DMS153 treated with DMSO at 0.1 percent for 48 hours (cell line): ENCODE data around the gene MDFI.

Experiments used
- DNase-seq: peaks from one replicate; lab custom pipeline; 2025; ENCODE audit not compliant: unreplicated experiment; lab: John Stamatoyannopoulos, UW

Gene MDFI

DNA sequence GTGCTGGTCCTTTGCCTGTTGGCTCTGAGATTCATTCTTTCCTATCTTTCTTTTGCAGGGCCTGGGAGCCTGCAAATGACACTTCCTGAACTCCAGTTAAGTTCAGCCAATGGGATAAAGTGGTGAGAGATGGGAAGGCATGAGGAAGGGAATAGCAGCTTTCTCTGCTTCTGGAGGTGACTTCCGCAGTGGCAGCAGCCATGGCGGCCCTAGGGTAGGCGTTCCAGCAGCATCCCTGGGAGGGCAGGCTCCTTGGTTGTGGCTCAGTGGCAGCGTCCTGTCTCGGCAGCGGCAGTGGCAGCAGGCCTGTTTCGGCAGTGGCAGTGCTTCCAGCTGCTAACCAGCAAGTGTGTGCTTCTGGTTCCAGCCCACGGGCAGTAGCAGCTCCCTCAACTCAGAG lies 7.3 kb upstream of the MDFI start:
- no peak for DNase-seq

DNA sequence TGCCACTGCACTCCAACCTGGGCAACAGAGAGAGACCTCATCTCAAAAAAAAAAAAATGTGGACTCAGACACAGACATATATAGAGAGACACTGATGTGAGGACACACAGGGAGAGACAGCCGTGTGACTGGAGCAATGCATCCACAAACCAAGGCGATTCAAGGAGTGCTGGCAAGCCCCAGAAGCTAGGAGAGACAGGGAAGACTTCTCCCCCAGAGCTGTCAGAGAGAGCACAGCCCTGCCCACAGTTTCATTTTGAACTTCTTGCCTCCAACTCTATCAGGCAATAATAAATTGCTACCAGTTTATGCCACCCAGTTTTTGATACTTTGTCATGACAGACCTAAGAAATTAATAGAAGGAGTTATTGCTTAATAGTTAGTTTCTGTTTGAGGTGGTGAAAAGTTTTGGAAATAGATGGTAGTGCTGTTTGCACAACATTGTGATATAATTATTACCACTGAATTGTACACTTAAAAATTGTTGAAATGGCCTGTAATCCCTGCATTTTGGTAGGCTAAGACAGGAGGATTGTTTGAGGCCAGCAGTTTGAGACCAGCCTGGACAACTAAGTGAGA lies 5.1 kb upstream of the MDFI start:
- no peak for DNase-seq

DNA sequence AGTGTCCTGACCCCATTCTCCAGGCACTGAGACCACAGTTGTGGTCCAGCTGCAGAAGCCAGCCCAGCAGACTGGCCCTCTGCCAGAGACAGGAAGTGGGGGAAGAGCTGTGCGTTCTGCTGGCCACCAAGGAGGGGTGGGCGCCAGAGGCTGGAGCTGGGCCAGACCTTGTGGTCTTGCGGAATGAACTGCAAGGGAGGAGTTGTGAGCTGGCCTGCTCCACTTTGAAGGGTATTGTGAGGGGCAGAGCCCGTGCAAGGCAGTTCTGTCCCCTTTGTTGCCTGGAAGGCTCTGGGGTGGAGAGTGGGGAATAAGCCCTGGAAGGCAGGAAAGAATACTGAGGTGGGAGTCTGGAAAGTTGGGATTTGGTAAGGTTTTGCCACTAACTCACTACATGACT lies 3.6 kb upstream of the MDFI start:
- no peak for DNase-seq

DNA sequence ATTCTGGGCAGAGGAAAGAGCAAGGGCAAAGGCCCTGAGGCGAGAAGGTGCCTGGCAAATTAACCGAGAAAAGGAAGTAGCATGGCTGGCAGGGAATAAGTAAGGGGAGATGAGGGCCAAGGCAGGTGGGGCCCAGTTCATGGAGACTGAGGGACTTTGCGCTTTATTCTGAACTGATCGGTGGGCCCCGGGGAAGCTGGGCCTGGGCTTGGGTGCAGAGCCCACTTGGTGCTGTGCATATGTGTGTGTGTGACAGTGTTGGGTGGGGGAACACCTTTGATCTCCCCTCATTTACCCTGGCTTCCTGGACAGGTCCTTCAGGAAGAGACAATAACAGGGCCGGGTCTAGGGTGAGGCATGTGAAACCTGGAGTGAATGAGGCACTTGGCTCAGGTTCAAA lies 2.9 kb upstream of the MDFI start:
- no peak for DNase-seq

DNA sequence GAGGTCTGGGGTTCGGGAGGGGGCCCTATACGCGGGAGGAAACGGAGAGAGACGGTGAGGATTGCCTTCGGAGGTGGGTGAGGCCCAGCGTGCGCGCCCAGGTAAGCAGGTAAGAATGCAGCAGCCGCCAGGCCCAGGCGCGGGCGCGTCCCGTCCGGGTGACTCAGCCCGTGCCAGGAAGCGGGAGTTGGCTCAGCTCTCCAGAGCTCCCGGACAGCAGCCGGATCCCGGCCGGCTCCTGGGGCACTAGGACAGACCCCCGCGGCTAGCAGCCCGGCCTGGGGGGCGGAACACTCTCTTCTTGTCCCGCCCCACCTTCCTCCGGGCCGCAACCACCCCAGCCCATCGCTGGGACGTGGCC lies 1.5 kb upstream of the MDFI start:
- no peak for DNase-seq

DNA sequence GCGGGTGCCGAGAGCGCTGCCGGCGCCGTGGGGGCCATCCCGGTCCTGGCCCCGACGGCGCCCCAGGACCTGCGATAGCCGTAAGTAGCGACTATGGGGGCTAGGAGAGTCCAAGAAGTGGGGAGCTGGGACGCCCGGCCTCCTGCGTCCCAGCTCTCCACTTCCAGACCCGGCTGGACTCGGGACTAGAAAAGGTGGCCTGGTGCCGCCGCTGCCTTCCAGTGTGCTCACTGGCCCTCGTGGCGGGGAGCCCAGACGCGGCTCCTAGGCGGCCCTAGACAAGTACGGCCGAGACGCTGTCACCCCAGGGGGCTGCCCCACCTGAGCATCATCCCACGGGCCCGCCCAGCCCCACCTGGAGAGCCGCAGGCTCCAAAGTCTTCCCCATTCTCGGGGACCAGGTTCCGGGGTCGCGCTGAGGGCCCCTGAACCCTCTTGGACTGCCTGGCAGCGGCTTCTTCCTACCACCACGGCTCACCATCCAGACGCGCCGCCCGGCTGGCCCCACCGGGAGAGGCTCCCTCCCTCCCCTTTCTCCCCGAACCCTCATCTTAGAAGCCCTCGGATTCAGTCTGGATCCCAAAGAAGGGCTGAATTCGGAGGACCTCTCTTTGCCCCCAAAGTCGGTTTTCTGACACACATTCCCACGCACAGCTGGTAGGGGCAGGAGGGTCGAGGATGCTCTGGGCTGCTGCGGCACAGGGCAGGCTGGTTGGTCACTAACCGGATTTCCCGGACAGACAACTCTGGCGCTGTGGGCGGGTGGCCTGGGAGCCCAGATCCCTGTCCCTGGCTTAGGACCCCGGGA lies 870 bp upstream of the MDFI start:
- DNase-seq = no peak

DNA sequence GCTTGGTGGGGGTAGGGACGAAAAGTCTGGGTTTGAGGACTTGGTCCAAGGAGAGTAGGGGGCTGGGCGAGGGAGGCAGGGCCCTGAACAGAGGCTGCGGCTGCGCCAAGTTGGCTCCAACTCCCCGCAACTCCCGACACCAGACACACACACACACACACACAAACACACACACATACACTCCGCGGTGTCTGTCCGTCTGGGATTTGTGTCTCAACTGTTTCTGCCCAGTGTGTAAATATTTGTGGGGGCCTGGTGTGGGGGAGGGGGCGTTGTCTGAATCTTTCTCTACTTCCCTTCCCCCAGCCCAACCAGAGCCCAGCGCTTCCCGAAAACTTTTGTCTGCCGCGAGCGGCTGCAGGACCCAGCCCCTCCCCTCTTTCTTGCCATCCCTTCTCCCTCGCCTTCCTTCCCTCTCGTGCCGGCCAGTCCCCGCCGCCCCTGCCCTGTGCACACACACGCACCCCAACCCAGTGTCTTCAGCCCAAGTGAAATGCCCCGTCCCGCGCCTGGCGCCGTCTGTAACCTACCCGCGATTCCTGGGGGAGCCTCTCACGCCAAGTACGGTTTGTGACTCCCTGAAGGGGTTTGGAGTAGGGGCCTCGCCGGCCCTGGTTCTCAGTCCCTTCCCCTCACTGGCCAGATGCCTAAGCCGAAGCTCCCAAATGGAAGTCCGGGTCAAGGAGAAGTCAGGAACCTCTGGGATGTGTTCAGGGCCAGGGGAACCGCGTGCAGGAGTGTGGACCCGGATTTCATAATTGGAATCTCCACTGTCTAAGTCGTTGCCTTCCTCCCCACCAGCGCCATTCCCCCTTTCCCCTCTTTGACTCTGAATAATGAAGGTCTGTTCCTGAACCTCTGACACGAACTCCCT lies 904 bp downstream of the MDFI start:
- no peak for DNase-seq

DNA sequence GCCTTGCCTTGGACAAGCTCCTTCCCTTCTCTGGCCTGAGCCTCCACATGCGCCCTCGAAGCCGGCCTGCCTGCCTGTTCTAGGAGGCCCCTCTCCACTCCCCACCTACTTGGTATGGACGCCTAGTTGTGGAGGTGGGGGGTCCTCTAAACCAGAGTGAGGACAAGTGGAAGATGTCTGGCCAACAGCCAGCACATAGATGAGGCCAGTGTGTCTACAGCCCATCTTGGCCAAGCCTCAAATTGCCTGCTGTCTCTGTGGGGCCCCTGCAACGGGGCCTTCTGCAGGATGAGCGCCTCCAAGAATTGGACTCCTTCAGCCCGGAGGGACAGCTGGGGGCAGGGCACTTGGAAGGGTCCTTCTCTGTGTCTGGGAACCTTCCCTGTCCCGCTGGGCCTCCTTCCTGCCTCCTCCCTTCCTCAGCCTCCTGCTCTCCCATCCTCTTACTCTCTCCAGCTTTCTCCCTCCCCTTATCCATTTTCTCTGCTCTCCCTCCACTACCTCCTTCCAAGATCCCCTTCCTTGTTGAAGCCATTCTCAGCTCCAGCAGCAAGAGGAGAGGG lies 1.6 kb downstream of the MDFI start:
- no peak for DNase-seq

DNA sequence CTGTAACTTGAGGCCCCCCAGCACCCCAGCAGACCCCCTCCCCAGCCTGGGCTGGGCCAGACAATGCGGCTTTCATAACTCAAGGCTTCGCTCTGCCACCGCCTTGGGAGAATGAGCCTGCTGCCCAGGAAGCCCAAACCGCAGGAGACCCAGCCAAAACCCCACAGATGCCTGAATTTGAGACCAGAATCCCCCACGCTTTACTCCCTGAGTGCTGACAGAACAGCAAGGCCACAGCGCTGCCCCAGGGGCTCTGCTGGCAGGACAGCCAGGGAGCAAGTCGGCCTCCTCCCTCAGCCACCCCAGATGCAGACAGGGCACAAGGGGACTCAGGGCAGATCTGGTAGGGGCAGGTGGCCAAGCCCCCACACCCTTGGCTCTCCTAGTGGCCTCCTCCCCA lies 2.2 kb downstream of the MDFI start:
- no peak for DNase-seq

DNA sequence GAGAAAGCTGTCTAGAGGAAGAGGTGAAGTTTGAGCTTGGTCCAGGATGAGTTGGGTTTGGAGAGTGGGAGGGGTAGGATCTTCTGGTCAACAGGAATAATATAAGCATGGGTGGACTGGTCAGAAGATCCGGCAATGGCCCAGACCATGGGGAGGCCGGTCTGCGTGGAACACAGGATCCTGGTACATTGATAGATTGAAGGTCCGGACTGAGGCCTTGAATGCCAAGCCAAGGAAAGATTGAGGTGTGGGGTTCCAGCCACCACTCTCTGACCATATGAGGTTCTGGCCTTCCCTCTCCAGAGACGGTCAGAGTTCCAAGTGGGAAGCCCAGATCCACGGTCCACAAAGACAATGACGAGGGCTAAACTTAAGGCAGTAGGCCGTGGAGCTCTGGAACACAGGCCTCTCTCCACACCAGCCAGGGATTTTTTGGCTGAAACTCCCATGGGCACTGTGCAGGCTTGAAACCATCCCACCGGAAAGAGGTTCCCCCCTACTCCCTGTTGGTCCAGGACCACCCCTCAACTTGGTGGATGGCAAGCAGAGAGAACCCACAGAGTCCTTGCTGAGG lies 3.2 kb downstream of the MDFI start:
- DNase-seq = no peak

DNA sequence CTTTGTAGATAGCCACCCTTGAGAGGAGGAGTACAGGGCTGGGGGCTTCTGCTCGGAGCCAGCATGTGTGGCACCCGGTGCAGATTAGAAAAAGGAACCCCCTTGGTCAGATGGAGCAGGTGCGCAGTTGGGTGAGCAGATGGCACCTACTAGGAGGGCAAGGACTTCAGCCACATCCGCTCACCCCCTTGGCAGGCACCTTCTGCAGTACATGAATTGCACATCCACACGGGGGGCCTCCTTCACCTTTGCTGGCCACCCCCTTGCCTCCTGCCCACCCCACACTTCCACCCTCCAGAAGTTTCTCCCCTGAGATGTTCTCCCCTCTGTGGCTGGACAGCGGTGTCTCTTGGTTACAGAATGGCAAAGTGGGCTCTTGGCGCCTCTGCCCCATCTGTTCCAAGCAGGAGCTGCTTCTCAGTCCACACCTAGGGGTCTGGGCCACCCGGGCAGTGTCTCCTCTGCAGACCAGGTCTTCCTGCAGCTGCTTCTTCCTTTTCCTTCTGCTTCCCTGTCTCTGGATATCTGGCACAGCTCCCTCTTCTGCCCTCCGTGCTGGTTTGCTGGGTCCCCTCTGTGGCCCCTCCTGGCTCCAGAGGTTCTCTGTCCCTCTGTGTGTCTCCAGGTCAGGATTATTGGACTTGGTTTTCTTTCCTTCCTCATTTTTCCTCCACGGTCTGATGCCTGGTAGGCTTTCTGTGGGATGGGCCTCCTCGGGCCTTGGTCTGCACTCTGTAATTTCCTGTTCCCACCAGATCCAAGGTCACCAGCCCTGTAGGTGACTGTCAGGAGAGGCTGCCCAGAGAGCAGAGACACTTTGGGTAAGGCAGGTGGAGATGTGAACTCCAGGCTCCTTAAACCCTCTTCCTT lies 4.1 kb downstream of the MDFI start:
- DNase-seq = no peak

DNA sequence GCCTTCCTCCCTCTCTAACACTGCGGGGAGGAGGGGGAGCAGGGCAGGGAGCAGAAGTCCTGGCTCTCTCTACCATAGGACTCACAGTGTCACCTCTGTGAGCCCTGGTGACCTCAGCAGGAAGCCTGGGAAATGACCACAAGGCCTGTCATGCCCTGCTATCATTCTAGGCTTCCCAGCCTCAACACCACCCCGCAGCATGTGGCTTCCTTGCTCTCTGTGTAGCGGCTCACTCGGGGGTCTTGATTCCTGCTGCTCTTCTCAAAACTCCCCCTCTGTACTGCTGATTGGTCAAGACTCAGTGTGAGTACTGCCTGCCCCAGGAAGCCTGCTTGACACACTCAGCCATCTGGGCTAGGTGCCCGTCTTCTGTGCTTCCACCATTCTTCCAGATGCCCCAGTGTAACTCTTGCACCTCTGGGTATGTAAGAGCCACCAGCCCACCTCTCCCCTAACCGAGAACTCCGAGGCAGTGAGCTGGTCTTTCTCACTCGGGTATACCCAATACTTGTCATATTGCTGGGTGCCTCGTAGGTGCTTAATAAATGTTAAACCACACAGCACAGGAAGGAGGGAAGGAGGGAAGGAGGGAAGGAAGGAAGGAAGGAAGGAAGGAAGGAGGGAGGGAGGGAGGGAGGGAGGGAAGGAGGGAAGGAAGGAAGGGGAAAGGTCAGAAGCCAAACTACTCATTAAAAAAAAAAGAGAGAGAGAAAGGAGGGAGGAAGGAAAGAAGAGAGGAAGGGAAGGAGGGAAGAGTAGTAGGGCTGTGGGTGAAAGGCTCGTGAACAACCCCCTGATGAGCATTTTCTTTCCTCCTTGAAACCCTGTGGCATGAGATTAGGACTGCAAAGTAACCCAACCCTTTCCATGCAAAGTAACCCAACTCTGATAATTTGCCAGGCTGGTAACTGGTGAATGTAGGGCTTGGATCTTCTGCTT lies 5.0 kb downstream of the MDFI start:
- no peak for DNase-seq

DNA sequence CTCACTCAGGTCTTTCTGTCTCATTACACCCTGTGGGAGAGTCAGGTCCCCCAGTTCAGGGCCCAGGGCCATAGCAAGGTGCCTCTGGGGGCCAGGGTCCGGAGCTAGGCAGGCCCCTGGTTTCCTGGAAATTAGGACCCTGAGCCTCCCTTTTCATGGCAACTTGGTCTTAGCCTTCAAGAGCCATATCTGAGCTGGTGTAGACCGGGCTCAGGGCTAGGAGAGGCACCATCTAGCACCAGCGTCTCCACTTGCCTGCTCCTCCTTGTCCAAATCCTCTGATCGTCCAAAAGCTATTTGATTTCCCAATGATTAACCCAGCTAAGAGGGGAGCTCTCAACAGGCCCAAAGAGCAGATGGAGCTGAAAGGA lies 5.6 kb downstream of the MDFI start:
- no peak for DNase-seq

DNA sequence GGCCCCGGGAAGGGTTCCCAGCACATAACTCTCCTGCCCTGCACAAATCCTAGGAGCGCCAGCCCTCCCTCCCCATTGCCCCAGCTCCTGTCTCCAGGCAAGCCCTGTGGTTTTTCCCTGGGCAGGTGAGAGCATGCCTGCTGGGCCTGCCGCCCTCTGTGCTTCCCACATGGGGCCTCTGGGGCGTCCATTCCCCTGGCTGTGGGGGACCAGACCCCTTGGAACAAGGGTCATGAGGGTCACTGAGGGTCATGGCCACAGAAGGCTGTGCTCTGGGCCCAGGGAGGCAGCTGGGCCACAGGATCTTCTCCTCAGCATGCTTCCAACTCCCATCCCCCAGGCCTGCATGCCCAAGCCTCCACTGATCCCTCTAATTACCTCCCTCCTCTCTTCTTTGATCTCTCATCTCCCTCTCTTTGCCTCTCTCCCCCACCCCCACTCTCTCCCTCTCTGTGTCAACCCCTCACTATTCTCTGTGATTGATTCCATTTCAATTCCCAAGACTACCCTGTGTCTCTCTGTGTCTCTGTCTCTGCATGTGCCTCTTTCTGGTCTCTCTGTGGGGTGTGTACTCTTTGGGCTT lies 6.1 kb downstream of the MDFI start:
- no peak for DNase-seq

DNA sequence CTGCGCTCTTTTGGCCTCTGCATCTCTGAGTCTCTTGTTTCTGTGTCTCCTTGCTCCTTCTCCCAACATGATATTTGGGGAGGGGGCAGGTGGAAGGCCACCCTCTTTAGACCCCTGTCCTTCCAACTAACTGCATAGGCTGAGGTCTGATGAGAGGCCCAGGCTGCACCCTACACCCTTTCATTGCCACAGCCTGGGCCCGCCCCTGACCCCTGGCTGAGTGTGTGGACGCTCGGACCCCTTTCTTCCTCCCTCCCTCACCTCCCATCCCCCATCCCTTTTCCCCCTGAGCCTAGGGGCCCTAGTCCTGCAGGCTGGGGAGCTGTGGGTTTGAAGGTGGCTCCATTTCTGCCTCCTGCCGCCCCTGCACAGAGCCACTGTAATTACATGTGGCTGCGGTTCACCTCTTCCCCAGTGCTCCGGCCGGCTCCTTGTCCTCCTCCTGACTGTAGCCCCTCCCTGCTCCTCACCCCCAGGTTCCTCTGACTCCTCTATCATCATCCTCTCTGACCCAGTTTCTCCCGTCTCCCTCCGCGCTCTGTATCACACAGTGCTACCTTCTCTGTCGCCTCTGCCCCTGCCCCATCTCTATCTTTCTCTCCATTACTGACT lies 6.8 kb downstream of the MDFI start:
- no peak for DNase-seq

DNA sequence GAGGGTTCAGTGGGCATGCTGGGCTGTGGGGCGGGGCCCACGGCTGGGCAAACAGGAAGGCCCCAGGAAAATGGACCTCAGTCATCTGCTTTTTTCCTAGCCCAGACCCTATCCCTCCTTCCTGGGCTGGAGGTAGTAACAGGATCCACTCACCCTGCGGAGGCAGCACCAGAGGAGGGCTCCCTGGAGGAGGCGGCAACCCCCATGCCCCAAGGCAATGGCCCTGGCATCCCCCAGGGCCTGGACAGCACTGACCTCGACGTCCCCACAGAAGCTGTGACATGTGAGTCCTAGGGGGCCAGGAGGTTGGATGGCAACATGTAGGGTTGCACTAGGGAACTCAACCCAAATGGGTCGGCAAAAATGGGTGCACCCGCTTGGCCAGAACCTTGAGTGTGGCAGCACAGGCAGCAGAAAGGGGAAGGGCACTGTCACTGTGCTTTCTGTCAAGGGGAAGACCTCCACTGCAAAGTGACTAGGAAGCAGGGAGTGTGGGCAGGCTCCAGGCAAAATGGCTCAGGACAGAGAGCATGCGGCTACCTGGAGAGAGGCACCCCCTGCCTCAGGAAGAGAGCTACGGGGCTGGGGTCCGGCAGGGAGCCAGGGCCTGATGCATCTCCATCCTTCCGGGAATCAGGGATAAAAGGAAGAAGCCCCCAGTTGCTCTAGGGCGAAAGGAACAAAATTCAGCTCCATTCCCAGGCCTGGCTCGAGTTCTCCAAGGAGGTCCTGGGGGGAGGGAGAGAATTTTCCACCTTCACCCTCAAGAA lies 7.9 kb downstream of the MDFI start:
- DNase-seq = no peak

DNA sequence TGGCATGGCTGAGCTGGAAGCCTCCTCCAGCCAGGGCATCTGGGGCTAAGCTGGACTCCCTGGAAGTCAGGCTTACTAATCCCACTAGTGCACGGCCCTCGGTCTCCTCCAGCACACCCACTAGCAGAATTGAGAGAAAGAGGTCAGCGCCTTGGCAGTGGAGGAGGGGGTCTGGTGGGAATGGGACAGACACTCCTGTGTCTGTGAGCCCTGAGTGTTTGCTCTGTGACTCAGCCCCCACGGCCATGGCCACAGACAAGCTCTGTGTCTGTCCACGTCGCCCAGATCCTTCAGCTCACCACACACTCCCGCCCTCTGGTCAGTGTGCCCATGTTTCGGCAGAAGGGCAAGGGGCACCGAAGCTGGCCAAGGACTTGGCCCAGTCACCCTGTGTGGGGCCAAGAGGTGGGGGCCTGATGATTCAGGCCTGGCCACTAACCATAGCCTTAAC lies 8.8 kb downstream of the MDFI start:
- DNase-seq = no peak

DNA sequence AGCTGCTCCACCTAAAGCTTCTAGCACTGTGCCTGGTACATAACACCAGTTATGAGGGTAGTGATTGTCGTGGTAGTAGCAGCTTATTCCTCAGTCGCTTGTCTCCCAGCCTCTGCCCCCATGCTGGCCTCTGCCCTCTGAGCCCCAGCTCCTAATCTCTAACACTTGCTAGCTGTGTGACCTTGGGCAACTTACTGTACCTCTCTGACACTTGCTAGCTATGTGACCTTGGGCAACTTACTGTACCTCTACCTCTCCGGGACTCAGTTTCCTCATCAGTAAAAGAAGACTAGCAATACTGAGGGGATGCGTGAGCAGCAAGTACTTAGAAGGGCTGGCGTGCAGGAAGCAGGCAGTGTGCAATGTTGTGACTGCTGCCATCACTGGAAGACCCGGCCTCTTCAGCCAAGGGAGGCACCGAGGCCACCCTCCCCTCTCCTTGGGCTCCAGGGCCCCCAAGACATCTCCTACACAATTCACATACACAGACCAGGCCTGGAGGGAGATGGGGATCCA lies 9.9 kb downstream of the MDFI start:
- no peak for DNase-seq
